Stimulated activated CD4-positive, alpha-beta T cell treated with anti-CD3 and anti-CD28 coated beads, Interleukin-2, amount 100 ng/mL, for 4 hours (primary cell): ENCODE data around the gene PNLIP.

ENCODE experiments used
- DNase-seq: peaks from one replicate; pipeline ENCODE4 v3.0.0-alpha.2; 2020; ENCODE audit warnings: low read depth

Gene PNLIP

DNA sequence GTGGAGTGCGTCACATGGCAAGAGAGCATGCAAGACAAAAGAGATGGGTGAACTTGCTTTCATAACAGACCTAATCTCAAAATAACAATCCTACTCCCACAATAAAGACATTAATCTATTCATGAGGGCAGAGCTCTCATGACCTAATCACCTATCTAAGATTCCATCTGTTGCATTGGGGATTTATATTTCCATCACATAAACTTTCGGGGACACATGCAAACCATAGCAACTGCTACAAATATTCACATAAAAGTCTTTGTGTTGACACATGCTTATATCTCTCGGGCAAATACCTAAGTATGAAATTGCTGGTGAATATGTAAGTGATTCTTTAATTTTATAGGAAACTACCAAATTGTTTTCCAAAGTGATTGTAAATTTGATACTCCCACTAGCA is 29.1 kb downstream of the PNLIP start:
- DNase-seq, result no peak

DNA sequence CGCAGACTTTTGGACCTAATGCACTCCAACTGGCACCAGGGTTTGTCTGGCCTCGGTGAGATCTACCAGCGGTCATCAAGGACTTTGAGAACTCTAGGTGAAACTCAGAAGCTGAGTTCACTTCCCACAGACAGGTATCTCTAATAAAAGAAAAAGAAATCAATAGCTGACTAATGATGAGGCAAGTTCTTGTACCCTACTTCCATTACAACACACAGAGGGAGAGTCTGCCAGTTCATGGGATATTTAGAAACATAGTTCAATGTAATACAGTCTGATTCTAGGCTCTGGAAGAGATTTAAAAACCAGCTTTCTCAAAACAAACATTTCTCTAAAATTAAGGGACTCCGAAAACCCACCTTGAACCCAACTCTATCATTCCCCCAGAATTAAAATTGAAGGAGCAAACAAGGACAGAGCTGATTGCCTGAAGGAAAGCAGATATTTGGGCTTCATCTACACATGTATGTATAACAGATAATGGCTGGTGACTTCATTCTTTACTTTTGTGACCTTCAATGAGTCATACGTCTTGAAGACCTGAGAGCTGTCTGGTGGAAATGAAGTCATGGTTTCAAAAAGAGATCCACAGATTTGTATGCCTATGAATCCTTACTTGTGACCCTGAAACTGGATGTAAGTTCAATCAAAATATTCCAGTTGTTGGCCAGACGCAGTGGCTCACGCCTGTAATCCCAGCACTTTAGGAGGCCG is 42.3 kb downstream of the PNLIP start:
- DNase-seq, result no peak

DNA sequence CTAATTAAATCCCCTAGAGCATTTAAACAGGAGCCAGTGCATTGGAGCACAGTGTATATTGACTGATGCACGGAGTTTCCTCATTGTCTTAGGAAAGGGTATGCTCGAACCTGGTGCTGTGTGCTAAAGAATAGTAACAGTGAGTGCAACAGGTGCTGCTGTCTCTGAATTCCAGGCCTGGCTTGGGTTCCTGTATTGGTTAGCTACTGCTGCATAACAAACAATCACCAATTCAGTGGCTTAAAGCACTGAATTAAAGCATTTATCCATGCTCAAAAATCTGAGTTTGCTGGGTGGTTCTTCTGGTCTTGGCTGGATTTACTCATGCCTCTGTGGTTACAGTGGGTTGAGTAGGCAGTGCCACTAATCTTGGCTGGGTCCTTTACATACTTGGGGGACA is 43.3 kb downstream of the PNLIP start:
- DNase-seq, result no peak

DNA sequence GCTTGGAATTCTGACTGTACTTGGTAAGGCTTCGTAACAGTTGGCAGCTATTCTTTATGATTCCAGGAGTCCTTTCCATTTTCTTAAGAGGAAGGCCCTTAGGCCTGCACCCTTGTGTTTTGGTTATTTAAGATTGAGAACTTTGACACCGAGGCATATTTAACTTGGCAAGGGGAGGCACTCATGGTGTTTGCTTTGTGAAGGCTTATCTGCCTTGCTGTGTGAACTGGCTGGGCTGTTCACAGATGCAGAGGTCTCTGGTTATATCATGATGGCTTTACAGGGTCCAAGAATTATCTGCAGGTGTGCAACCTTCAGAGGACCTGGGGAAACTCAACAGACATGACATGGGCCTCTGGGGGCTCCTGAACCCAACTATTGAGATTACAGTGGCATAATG is 44.2 kb downstream of the PNLIP start:
- no peak for DNase-seq

DNA sequence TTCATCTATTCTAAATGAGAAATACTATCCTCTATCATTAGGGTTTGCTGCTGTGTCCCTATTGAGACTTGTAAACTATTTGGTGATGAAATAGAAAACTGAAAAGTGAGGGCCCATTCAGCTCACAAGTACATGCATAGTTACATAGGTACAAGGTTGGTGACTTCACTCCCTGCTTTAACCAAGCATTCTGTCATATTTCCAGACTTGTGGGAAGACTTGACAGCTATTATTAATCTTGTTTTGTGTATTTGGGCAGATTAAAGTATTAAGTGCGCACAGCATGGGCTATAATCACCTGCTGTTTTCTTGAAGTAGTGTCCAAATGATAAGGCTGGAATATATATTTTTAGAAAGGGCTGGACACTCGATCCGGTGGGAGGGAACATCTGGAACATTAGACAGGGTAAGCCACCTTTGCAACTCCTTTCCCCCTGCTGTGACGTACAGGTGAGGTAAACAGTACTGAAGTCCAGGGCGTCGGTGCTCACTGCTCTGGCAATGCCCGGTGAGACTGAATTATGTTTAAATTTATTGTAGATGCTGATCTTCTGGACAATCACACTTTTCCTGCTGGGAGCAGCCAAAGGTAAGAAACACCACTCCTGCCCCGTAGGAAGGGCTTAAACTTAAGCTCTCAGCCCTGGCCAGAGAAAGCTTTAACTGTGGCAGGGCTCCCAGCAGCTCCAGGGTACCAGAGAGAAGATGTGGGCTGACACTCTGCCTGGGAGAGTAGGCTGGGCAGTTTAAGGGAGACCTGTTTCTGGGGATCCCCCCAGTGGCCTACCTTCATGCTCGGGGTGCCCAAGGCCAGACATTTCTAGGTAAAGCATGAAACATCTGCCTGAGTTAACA is 45.1 kb downstream of the PNLIP start, which contains the start of gene PNLIPRP1:
Gene PNLIPRP1, plus strand, starts transcription at position 370 of the 855 bp plus-strand sequence. Its CDS starts 171 bp downstream, at position 541.
- DNase-seq, result no peak

DNA sequence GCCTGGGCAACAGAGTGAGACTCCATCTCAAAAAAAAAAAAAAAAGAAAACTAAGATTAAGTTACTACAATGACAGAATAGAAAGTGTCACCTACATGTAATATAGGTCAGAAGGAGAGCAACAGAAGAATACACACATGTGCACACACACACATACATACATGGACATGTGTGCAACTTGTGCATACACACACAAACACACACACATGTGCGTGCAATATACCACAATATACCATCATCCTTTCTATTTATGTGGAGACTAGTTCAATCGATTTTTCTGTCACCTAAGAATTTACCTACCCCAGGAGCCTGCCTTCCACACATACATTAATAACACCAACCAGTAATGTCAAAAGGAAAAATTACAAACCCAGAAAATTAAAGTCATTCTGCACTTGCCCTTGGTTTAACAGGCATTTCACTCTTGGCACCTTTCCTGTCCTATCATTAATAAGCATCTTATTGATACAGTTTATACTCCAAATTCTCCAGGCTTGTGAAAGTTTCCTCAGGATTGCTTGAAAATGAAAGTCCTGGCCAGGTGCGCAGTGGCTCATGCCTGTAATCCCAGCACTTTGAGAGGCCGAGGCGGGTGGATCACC is 47.5 kb downstream of the PNLIP start:
- DNase-seq, result no peak

DNA sequence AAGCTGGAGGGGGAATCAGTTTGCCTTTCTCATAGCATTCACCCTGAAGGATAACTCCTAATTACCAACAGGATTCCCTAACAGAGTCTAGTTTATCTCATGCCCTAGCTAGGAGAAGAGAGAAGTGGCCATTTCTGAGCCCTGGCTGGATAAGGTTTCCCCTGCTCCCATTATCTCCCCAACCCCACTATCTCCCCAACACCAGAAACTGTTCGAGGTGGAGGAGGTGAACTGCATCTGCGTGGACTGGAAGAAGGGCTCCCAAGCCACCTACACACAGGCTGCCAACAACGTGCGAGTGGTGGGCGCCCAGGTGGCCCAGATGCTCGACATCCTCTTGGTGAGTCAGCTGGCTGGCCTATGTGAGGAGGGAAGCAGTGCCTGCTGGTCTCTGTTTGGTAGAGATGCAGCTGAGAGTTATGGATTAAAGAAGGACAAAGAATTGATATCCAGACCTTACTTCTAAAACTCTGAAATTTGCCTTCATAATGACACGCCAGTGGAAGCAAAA is 48.8 kb downstream of the PNLIP start:
- no peak for DNase-seq

DNA sequence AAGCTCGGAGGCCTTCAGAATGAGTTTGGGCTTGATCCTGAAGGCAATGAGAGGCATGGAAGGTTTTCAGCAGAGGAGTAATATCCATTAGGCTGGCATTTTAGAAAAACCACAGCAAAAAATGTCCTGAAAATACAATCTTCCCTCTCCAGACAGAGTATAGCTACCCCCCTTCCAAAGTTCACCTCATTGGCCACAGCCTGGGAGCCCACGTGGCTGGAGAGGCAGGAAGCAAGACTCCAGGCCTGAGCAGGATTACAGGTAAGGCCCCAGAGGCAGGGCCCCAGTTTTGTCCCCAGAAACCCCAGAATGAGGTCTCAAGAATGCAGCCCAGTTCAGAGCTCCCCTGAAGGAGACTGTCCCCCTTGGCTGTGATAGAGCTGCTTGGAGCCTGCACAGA is 50.3 kb downstream of the PNLIP start:
- DNase-seq, result no peak

DNA sequence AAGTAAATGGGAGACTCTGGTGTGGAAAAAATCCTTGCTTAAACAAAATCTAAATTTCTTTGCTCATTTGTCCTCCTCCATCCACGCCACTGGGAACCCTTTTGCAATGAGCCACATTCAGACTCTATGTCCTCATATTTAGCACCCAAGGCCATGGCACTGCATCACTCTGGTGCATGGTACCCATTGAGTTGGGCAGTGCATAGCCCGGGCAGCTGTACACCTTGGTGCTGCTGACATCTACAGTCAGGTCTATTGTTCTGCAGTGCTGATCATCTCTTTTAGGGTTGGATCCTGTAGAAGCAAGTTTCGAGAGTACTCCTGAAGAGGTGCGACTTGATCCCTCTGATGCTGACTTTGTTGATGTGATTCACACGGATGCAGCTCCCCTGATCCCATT is 51.8 kb downstream of the PNLIP start:
- no peak for DNase-seq

DNA sequence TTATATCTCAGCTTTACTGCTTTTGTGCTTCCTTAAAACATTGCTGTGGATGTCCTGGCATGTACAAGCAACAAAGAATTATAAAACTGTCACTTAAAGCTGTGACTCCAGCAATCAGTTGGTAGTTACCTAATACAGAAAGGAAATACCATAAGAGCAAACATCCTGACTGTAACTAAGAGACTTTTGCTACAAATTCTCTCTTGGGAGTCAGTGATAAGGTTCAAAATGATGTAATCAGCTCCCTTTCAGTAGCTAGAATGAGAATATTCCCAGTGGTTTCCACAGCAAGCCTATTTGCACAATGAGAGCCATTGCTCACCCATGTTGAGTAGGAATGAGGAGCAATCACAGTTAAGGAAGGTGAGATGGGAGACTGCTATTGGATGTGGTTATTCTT is 52.6 kb downstream of the PNLIP start:
- no peak for DNase-seq

DNA sequence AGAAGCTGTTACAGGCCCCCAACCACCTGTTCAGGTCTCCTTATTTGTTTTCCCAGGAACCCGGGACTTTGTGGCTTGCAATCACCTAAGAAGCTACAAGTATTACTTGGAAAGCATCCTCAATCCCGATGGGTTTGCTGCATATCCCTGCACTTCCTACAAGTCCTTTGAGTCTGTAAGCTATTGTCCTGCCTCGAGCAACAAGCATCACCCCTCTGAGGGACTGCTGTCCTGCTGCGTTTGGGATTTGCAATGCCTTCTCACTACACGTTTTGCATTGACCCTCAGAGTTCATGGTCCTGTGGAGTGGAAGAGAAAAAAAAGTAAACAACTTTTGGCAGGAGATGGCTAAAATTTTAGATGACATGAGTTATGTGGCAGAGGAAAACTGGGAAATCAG is 54.3 kb downstream of the PNLIP start:
- DNase-seq, result no peak

DNA sequence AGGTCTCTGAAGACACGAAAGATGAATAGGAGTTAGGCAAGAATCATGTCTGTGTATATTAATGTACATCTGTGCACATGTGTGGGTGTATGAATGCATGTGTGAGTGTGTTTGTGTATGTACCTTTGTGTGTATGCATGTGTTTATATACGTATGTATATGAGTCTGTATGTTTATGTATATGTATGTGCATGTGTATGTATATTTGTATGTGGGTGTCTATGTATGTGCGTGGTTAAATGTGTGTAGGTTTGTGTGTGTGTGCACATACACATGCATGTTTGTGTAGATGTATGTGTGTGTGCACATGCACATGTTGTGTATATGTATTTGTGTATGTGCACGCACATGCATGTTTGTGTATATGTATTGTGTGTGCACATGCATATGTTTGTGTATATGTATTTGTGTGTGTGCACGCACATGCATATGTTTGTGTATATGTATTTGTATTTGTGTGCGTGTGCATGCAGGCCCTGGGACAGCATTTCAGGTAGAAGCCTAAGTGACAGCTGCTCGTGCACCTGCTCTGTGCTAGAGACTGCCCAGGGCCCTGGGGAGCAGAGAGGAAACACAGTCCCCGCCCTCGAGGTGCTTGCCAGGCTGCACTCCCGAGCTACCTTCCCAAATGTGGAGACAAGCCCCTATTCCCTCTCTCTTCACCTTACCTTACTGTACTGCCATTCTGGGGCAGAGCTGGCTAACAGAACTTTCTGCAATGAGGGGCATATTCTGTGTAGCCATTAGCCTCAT is 57.1 kb downstream of the PNLIP start:
- no peak for DNase-seq

DNA sequence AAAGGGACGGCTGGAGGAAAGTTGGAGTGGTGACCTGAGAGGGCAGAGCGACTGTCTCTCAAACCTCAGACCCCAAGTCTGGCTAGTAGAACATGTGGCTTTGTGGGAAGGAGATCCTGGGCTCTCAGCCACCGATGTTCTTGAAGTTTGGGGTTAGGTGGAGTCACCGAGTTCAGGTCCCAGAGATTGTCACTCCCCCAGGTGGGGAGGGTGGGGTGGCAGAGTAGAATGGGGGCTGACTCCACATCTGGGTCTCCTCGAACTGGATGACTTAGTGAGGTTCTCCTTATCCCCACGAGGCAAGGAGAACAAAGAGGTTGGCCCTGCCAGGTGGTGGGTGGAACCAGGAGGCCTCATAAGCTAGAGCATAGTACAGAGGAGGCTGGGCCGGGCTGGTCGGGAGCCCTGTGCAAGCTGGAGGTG is 60.3 kb downstream of the PNLIP start:
- no peak for DNase-seq

DNA sequence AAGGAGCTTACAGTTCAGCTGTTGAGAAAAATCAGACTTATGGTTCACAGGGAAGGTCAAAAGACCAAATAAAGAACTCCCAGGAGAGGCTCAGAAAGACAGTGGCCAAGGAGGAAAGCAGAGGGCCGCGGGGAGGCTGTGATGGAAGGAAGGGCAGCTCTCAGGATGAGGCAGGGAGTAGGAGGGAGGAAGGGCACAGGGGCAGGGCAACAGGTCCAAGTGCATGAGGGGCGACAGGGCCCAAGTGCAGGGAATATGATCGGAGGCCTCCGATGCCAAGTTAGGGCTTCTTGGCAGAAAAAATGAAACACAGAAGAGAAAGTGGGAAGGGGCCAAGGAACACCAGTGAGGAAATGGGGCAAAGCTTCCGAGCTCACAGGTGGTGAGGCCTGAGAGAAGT is 61.6 kb downstream of the PNLIP start:
- DNase-seq, result no peak

DNA sequence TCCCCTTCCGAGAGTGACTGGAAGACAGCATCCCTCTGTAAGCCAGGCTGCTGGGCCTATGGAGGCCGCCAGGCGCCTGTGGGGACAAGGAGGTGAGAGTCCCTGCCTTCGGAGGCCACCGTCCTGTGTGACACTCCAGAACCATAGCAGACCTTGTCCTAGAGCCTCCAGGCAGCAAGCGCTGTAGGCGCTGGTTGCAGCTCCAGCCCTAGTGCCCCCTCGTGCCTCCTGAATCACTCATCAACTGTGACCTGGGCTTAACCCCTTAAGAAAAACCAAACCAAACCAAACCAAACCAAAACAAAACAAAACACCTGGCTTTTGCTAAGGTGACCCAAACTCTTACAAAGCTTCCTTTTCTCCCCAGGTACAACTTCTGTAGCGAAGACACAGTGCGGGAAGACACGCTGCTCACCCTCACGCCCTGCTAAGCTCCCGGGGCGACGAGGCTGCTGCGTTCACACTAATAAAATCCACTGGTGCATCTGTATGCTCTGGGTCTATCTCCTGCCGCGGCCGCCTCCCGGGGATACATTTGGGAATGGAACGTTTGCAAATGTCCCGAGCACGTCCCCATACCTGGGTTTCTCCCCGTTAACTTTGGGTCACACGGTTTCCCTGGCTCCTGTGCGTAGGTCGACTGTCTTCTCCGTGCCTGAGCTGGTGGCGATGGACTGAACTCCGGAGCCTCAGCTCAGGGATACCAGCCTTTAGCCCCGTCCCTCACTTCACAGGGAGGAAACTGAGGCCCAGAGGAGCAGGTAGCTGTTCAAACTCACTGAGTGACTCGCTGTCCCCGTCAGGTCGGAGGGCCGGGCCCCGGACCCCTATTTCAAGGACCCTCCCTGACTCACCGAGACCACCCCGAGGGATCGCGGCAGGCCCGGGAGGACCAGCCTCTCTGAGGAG is 63.2 kb downstream of the PNLIP start:
- no peak for DNase-seq

DNA sequence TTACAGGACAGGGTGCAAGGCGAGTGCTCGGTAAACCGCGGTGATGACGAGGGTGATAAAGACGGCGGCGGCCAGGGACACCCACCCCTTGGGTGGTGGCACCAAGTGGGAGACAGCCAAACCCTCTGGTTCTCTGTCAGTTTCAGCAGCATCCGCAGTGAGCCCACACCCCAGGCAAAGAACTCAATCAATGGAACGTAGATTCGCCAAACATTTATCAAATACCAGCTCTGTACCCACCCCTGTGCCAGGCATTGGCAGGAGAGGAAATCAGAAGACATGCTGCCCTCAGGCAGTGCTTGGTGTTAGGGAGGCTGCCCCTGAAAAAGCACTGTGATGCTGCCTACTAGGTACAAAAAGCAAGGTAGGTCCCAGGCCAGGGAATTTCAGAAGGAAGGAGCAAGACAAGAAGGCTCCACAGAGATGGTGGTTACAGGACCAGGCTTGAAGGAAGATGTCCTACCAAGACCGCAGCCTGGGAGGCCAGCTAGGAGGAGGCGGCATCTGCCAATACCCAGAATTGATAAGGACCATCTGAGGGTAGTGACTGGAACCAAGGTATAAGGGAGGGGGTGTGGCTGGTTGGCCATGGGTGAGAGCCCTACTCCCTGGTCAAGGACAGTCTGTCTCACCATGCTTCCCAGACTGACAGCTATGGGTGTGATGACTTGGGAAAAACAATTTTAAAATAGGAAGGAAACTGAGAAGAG is 64.9 kb downstream of the PNLIP start:
- no peak for DNase-seq

DNA sequence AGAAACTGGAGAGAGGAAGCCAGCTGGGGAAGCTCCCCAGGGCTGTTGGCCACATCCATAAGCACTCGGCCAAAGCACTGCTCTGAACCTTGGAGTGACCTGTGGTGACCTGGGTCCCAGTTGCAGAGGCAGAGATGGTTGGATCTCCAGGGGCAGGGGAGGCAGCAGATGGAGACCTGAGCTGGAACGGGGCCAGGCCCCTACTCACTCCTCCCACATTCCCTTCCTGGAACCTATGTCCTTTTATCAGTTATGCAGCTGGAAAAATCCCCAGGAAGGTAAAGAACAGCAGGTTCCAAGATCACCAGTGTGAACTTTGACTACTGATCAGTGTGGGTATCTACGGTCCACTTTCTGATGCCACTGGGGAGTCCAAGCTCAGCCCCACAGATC is 65.4 kb downstream of the PNLIP start:
- no peak for DNase-seq

DNA sequence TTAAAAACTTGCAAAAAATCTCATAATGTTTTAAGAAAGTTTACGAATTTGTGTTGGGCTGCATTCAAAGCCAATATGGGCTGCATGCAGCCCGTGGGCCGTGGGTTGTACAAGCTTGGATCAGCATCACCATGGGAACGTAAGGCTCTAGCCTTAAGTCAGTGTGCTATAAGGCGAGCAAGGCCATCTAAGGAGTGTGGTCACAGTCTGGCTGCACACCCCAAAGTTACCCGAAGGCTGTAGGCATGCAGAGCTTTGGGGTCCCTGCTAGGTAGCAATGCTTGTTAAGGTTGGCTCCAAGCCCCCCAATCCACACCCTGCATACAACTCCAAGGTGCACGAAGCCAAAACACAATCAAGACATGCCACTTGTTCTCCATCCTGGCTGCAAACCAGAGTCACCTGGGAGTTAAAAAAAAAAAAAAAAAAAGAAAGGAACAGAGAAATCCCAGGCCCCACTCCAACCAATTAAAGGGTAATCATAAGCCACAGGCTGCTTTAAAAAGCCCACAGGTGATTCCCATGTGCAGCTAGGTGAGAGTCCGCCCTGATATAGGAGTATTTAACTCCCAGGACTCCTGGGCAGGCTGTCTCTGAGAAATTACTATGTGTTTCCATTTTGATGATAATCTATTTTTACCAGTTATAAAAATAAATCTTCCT is 66.5 kb downstream of the PNLIP start:
- DNase-seq, result no peak

DNA sequence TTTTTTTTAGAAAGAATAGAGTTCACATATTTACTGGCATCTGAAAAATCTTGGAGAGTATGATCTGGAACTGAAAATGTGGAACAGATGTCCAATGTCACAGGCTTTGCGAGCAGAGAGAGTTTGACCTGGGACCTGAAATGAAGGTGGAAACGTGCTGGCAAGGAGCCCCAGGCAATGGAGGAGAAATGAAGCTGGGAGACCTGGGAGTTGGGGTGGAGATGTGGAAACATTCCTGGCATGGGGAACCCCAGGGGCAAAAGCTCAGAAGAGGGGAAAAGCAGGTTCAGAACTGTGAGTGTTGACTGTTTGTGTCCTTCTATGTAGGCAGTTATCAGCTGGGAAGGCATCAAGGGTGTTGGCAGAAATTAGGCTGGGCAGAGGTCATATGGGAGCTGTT is 67.7 kb downstream of the PNLIP start:
- no peak for DNase-seq

DNA sequence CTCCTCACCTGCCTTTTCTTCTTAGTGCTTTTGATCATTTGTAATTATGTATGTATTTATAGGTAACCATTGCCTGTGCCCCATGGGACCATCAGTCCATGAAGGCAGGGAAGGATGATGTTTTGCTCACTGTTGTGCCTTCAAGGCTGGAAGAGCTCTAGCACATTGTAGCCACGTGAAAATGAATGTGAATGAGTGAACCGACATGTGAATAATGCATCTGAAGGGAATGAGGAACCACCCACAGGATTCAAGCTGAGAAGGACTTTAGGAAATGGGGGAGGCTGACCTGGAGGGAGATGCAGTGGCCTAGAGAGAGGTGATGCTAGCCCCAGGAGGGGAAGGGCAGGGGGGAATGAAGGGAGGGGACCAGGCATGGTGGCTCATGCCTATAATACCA is 69.1 kb downstream of the PNLIP start:
- no peak for DNase-seq
